Right forelimb (tissue), 1 donor: ENCODE data around the gene RWDD3.

ENCODE experiments used
- DNase-seq: peaks from one replicate; pipeline ENCODE4 v3.0.0-alpha.2; 2018

RWDD3 gene, protein sequence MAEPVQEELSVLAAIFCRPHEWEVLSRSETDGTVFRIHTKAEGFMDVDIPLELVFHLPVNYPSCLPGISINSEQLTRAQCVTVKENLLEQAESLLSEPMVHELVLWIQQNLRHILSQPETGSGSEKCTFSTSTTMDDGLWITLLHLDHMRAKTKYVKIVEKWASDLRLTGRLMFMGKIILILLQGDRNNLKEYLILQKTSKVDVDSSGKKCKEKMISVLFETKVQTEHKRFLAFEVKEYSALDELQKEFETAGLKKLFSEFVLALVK

DNA sequence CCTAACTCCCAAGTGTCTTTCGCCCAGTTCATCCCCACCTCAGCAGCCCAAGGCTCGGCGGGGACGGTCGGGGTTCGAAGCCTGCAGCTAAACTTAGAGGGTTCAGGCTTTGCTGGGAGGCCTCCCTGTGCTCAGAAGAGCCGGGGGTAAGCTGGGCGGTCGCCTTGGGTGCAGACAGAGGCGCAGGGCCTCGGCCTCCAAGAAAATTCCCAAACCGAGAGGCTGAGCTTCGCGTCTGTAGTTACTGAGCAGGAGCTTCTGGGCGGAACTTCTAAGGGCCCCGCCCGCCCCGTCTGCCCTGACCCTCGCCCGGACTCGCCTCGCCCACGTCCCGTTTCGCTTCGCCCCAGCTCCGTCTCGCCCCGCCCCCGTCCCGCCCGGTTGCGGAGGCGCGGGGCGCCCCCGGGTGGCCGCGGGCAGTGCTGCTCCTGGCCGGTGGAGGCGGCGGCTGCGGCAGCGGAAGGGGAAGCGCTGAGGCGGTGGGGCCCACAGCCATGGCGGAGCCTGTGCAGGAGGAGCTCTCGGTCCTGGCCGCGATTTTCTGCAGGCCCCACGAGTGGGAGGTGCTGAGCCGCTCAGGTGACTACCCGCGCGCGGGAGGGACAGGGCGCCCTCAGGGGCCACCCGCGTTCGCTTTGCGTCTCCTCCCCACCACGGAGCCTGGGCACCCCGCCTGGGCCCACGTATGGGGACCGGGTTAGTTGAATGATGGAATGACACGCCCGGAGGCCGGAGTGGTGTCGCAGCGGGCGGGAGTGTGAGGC, at the start of gene RWDD3:
Gene RWDD3 (plus strand): TSS at position 474 of the 764 bp plus-strand sequence. CDS start 21 bp downstream, at position 495.
- DNase-seq: peak; percentile 97

DNA sequence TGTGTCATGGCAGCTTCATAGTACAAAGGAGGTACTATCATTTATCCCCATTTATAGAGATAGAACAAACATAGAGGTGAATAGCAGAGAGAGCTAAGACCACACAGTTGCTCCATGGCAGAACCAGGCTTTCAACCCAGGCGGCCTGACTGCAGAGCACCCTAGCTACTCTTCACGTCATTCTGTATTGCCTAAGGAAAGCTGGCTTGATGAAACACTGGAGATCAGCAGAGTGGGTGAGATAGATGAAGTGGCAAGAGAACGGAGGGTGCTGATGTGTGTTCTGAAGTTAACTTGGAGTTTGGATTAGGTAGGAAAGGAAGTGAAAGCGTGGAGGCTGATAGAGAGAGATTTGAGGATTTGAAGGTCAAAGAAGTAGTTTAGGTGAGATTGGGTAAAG, 47.9 kb upstream of the RWDD3 start:
- no peak for DNase-seq

DNA sequence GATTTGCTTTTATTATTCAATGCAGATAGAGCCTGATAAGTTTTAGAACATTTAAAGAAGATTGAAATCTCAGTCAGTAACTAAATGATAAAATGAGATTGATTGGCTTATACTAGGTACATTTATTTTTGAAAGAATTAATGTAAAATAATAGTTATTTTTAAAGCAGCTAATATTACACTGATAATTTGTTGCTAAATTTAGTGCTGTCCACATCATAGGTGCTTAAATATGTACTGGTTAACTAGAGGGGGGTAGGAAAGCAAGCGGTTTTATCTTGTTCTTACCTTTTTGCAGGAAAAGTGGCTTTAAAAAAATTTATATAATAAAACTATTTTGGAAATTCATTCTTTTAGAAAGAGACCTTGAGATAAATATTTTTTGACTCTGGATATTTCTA, 40.4 kb upstream of the RWDD3 start:
- DNase-seq: no peak

DNA sequence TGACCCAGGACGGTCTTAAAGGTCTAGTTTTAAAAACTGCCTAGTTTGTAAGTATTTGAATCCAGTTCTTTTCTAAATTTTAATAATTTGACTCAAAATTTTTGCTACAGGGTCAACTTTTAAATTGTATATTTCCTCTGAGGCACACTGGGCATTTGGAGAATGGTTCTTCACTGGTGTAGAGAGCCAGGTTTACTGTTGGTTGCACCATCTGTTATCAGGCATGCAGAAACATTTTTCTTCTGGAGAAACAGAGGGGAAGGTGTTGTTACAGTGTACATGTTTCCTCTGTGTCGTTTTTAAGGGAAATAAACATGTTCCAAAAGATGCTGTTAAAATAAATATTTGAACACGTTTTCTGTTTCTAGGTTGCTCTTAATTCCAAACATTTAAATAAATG, 39.0 kb upstream of the RWDD3 start:
- no peak for DNase-seq

DNA sequence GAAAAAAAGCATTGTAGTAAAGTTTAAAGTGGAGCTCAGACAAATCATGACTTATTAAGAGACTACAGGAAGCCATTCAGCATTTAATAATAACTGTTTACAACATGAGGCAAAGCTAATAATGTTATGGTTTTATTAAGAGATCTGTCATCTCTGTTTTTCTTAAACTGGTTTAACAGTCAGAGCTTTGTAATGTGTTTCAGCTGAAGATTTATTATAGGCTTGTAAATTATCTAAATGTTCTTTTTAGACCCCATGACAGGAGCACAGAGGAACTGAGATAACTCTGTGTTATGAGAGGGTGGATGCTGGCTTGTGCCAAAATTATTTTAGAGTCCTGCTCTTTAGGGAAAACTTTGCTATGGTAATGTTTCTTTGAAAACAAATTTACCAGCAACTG, 38.0 kb upstream of the RWDD3 start:
- DNase-seq: no peak

DNA sequence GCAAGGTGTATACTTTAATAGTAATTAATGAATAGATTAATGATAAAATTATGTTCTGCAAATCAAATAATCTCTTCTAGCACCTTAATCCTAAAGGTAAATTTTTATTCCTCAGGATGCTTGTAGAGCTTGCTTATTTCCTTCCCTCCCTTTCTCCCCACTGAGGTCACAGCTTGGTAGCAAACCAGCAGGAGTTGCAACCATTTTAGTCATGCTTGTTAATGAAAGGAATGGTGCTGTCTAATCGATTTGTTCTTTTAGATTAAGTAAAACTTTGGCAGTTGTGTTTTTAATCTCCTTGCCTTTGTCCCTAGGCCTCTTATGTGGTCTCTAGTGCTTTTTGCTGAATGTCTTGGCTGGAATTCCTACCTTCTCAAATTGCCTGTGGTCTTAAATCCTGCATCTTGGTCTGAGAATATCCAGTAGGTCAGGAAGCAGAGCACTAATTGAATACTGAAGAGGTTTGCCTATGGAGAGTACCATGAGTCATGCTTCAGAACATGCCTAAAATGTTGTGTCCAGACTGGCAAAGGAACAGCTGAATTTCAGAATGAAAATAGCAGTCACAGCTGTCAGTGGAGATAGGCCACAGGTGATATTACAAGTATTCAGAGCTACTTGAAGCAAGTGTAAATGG, 36.3 kb upstream of the RWDD3 start:
- DNase-seq: no peak

DNA sequence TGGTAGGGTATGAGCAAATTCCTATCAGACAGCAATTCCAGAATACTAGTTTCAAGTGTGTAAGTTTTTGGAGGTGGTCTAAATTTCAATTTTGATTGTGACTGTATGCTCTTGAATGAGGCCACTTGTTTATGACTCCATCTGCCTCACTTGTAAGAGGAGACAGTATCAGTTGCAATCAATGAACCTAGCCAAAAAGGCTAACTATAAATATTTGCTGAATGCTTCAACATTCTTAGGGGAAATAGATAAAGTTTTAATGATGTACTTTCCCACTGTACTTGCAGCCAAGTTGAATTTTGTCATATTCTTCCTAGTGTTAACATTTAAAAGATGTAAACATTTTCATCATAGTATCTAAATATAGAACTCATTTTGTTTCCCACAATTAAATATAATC, 32.1 kb upstream of the RWDD3 start:
- no peak for DNase-seq

DNA sequence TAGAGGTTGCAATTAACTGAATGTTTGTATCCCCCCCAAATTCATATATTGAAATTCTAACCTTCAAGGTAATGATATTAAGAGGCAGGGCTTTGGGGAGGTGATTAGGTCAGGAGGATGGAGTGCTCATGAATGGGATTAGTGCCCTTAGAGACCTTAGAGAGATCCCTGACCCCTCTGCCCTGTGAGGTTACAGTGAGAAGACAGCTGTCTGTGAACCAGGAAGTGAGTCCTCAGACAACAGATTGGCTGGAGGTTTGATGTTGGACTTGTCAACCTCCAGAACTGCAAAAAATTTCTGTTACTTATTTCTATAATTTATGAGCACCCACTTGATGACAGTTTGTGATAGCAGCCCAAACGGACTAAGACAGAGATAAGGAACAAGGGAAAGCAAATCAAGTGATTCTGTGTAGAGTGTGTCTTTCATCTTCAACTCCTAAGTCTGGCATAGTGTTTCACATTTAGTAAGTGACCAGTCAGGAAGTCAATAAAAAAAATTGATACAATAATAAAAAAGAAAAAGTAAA, 30.0 kb upstream of the RWDD3 start:
- no peak for DNase-seq

DNA sequence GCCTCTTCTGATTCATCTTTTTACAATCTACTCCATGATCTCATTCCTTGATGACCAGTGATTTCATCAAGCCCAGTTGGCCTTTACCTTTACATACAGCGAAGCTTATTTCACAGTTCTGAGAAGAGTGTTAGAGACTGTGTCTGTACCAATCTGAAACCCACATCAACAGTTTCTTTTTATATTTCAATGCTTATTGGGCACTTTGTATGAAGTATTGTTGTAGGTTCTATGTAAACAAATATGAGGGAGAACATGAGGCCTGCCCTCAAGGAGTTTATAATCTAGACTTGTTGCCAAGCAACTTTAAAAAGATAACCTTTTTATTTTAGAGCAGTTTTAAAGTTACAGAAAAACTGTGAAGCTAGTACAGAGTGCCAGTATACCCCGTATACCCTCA, 27.5 kb upstream of the RWDD3 start:
- DNase-seq: no peak

DNA sequence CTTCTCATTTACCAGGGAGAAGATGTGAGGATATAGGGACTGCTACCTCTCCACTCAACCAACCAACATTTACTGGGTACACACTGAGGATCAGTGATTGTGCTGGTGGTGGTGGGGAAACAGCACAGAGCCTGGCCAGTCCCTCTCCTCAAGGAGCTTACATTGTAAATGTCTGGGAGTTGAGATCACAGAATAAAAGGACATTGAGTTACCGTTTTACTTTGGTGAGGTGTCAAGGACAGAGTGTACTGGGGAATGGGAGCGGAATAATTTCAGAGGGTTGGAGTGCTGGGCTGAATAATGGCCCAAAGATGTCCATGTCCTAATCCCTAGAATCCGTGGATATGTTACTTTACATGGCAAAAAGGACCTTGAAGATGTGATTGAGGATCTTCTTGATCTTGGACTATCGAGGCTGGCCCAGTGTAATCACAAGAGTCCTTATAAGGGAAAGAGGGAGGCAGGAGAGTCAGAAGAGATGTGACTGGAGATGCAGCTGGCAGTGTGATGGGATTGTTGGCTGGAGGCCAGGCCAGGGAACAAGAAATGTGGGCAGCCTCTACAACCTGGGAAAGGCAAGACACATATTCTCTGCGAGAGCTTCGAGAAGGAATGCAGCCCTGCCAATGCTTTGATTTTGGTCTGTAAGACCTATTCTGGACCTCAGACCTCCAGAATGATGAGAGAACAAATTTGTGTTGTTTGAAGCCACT, 26.6 kb upstream of the RWDD3 start:
- DNase-seq: no peak

DNA sequence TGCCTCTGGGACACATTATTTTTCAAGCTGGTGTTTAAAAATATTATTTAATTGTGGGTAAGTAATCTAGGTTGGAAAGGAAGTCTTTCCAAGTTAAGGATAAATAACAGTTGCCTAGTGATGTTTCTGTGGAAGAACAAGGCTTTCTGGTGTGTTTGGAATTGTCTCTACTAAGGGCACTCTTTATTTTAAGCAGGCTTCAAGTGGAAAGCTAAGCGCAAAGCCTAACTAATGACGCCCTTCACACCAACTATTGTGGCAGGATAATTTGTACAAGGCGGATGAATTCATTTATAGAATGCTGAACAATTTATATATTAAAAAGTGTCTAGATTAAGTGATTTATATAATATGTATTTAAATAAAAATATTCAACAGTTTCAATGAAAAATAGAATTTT, 25.1 kb upstream of the RWDD3 start:
- DNase-seq: no peak

DNA sequence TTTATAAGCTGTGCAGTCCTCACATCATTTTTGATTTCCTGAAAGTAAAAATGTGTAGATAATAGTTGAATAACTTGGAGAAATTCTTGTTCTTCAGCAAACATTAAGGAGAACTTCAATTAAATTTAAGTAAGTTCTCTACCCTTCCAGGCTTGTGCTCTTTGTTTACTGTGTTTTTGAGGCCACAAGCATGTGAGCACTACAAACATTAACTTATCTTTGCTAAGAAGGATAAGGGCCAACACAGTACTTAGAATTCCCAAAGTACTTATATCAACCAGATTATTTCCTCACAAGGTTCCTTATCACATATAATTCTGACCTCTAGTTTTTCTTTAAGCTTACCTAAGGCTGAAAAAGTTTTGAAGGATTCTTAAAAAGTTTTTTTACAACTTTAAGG, 24.7 kb upstream of the RWDD3 start:
- DNase-seq: no peak

DNA sequence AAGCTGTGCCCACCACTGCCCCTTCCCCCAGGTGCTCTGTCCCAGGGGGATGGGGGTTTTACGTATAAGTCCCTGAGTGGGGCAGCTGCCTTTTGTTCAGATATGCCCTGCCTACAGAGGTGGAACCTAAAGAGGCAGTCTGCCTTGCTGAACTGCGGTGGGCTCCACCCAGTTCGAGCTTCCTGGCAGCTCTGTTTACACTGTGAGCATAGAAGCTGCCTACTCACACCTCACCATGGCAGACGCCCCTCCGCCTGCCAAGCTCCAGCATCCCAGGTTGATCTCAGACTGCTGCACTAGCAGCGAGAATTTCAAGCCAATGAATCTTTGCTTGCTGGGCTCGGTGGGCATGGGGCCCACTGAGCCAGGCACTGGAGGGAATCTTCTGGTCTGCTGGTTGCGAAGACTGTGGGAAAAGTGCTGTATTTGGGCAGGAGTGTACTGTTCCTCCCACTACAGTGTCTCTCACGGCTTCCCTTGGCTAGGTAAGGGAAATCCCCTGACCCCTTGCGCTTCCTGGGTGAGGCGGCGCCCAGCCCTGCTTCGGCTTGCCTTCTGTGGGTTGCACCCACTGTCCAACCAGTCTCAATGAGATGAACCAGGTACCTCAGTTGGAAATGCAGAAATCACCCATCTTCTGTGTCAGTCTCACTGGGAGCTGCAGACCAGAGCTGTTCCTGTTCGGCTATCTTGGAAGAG, 17.6 kb upstream of the RWDD3 start:
- no peak for DNase-seq

DNA sequence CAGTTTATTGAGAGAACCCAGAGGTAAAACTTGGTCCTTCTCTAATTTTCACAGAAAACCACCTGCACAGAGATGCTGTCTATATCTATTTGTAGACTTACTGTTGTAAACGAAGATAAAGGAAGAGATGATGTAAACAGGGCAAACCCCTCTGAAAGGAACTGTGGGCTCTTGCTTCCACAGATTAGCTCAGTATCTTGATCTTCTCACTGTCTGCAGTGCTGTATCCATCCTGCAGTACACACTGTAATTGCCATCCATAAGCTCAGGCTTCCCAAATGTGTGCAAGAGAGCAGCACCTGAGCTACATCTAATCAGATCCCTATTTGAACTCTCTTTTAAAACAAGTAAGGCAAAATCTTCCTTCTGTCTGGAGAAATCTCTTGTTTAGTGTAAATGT, 16.6 kb upstream of the RWDD3 start:
- no peak for DNase-seq

DNA sequence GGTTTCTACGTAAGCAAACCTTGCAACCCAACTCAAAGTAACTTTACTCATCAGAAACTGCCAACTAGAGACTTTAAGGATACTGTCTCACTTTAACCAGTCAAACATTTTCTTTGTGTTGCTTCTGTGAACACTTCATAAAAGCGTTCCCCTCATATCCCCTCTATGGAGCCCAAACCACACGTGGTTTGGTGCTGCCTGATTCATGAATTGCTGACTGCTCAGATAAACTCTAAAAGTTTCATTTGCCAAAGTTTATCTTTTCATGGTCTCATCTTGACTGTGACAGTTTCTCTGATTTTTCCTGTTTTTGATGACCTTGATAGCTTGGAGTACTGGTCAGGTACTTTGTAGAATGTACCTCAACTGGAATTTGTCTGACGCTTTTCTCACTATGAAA, 14.6 kb upstream of the RWDD3 start:
- no peak for DNase-seq

DNA sequence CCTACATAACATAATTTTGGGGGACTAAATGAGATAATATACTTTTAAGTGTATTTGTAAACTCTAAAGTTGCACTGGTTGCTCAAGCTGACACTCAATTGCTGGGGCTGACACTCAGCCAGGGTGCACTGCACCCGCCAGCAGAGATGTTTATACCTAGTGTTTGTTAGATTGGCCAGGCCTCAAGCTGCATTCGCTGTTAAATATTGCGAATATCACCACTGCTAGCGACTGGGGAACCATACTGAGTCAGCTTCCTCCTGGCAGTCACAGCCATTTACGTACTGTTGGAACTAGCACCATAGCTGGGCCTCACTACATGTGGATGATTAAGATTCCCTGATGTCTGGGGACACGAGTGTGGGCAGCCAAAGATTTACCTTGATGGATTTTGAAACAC, 12.7 kb upstream of the RWDD3 start:
- no peak for DNase-seq

DNA sequence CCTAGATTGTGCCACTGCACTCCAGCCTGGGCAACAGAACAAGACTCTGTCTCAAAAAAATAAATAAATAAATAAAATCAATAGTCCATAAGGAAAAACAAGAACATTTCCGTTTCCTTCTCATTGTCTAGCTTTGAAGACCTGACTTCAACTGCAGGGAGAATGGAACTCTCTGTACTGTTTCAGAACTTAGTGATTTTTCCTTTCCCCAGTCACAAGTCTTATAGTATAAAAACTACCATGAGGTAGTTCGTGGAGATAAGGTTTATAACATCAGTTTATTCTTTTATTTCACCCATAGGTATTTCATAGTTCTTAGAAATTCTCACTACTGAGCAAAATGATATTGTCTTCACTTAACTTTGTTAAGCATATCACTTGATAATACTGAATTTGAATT, 11.4 kb upstream of the RWDD3 start:
- DNase-seq: no peak

DNA sequence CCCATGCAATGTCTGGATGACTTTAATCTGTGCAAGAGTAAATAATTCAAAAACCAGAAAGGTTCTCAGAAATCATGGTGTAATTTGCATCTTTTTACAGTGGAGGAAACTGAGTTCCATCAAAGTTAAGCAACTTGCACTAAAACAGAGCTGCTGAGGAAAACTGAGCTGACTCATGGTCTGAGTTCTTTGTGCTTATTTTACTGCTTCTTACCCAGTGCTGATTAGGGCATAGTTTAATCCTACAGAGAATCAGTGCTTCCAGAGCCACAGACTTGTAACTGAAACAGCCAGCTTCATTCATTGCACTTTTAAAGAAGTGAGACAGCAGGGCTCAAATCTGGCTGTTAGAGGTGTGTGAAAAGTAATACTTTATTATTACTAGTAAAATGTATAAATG, 10.9 kb upstream of the RWDD3 start:
- no peak for DNase-seq

DNA sequence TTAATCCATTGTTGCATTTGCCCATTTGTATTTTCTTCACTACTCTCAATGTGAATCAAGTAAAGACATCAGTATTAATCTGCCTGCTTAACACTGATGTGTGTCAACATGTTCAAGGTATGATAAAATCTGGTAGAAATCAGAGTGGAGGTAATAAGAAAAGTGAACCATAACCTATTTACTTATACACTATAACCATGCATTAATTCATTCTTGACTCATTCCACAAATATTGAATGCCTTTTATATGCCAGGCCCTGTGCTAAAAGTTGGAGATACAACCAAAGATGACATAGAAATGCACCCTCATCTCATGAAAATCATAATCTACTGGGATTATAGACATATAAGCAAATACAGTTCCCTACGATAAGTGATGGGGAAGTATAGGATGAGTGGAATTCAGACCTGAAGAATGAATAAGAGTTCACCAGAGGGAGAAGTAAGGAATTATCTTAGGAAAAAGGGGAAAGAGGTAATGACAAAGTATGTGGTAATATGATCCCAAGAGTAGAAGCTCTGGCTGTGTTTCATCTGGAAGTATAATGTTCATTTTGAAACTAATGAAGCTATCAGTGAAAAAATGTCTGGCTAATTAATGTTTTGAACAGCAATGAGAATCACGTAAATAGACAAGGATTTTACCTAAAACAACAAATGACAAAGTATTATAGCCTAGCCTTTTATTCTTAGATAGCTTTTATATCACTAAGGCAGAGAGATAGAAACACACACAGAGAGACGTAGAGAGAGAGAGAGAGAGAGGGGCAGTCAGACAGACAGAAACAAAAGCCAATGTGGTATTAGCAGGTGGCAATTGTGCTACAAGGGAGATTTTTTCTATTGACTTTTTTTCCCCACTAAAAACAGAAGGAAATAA, 7.0 kb upstream of the RWDD3 start:
- no peak for DNase-seq

DNA sequence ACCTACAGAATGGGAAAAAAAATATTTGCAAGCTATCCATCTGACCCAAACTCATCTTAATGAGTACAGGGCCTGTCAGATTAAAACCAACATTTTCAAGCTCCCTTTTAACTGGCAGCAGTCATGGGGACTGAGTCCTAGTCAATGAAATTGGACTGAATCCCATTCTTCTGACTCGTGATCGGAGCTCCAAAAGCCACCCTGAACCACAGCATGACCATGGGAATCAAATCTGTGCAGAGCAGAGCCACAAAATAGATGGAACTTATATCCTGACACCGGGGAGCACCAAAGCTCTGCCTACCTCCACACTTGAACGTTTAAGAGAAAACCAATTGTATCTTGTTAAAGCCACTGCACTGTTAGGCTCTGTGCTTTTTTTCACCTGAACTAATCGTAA, 5.0 kb upstream of the RWDD3 start:
- DNase-seq: no peak

DNA sequence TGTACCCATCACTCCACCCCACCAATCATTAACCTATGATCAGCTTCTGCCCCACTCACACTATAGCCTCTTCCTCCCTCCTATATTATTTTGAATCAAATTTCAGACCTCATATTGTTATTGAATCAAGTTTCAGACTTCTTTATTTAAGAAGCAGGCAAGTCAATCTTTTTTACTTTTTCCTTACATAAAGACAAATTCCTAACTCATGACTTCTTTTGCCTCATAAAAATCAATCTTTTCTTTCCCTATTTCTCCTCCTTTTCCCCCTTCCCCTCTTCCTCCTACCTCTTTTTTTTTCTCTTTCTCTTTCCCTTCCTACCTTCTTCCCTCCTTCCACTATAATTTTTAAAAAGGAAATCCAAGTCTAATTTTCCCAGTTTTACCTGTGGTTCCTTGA, 4.3 kb upstream of the RWDD3 start:
- no peak for DNase-seq

DNA sequence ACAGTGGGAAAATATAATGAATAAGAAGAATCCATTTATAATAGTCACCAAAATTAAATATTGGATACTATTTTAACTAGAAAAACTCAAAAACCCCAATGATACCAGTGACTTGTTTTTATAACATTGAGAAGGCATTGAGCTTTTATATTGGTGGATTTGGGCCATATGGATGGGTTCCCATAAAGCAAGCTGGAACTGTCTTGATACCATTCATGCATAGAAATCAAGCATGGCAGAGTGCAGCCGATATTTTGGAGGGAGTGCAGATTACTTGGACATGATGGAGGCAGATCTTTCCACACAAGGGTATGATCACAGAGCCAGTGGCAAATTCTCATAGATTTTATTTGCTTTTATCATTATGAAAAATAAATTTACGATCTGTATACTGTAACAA, 3.8 kb upstream of the RWDD3 start:
- no peak for DNase-seq
